HEK293 (cell line): ENCODE data around the gene CSTF1.

Experiments used
- CTCF ChIA-PET: fragments of 350-600 bp; formaldehyde crosslinking; extraction: SDS; loops from one replicate; lab custom pipeline; 2021; ENCODE audit warnings: antibody characterized with exemption; lab: Yijun Ruan, JAX
- POLR2A ChIA-PET: fragments of 300-600 bp; formaldehyde crosslinking; extraction: SDS; loops from one replicate; lab custom pipeline; 2020; ENCODE audit warnings: antibody characterized with exemption, inconsistent platforms; lab: Yijun Ruan, JAX
- H3K27ac ChIP-seq: fragments of 200-500 bp; sonication (Bioruptor generic); 2 replicates; pipeline ENCODE4 v1.5.1; 2014; ENCODE audit warnings: low read depth, low read length, control low read depth, inconsistent platforms; ENCODE audit errors: extremely low read depth
- H3K36me3 ChIP-seq, 2 experiments: fragments of 200-500 bp in 1 of 2; sonication (Bioruptor generic) in 1 of 2; 1 replicate in 1 of 2; 2 replicates in 1 of 2; pipeline ENCODE4 v1.5.1; 2014 to 2017; ENCODE audit warnings: inconsistent platforms in 2 of 2, low read length in 2 of 2; ENCODE audit not compliant: control insufficient read depth in 2 of 2, insufficient read depth in 1 of 2
- H3K4me1 ChIP-seq: fragments of 200-500 bp; sonication (Bioruptor generic); 2 replicates; pipeline ENCODE4 v1.5.1; 2014; ENCODE audit warnings: mild to moderate bottlenecking, low read length, inconsistent platforms; ENCODE audit not compliant: control insufficient read depth, insufficient read depth
- H3K4me3 ChIP-seq: 2 replicates; pipeline ENCODE4 v1.5.1; 2011; ENCODE audit warnings: low read depth, mild to moderate bottlenecking, control low read depth, low read length, moderate library complexity
- H3K9me3 ChIP-seq: fragments of 200-500 bp; sonication (Bioruptor generic); 2 replicates; pipeline ENCODE4 v1.5.1; 2014; ENCODE audit warnings: low read depth, low read length, inconsistent platforms; ENCODE audit not compliant: control insufficient read depth, insufficient read depth
- HOXA7 ChIP-seq: sonication (generic); formaldehyde crosslinking; IDR thresholded peaks from 2 replicates; pipeline ENCODE4 v1.8.1; 2022; ENCODE audit warnings: missing genetic modification reagents, borderline replicate concordance
- KLF10 ChIP-seq: fragments of 450-650 bp; IDR thresholded peaks from 2 replicates; pipeline ENCODE4 v1.5.1; 2018; ENCODE audit warnings: missing biosample characterization, mild to moderate bottlenecking, missing genetic modification characterization
- SETDB1 ChIP-seq: IDR thresholded peaks from one replicate; pipeline ENCODE4 v1.6.1; 2017; ENCODE audit warnings: mild to moderate bottlenecking, low read length, moderate library complexity, mixed read lengths; ENCODE audit not compliant: insufficient read length
- ZBTB17 ChIP-seq: fragments of 450-650 bp; formaldehyde crosslinking; IDR thresholded peaks from 2 replicates; pipeline ENCODE4 v1.5.1; 2016; ENCODE audit warnings: missing biosample characterization, missing genetic modification characterization
- ZNF114 ChIP-seq: fragments of 450-650 bp; formaldehyde crosslinking; IDR thresholded peaks from 2 replicates; pipeline ENCODE4 v1.5.0; 2017; ENCODE audit warnings: missing biosample characterization, missing genetic modification characterization
- ZNF19 ChIP-seq: fragments of 450-650 bp; formaldehyde crosslinking; IDR thresholded peaks from 2 replicates; pipeline ENCODE4; 2016; ENCODE audit warnings: missing biosample characterization, missing genetic modification characterization, low read depth
- ZNF2 ChIP-seq: fragments of 450-650 bp; formaldehyde crosslinking; IDR thresholded peaks from 2 replicates; pipeline ENCODE4 v1.5.1; 2016; ENCODE audit warnings: missing biosample characterization, missing genetic modification characterization
- ZNF433 ChIP-seq: fragments of 450-650 bp; formaldehyde crosslinking; IDR thresholded peaks from 2 replicates; pipeline ENCODE4 v1.5.1; 2016; ENCODE audit warnings: missing biosample characterization, missing genetic modification characterization, low read depth
- ZNF48 ChIP-seq: fragments of 450-650 bp; formaldehyde crosslinking; IDR thresholded peaks from 2 replicates; pipeline ENCODE4 v1.5.1; 2016; ENCODE audit warnings: missing biosample characterization, missing genetic modification characterization
- ZNF521 ChIP-seq: fragments of 450-650 bp; formaldehyde crosslinking; IDR thresholded peaks from 2 replicates; pipeline ENCODE4 v1.5.1; 2017; ENCODE audit warnings: missing biosample characterization, mild to moderate bottlenecking, missing genetic modification characterization
- ZNF530 ChIP-seq: fragments of 450-650 bp; formaldehyde crosslinking; IDR thresholded peaks from 2 replicates; pipeline ENCODE4 v1.5.1; 2016; ENCODE audit warnings: low read depth, missing biosample characterization, missing genetic modification characterization
- ZNF548 ChIP-seq: fragments of 450-650 bp; formaldehyde crosslinking; IDR thresholded peaks from 2 replicates; pipeline ENCODE4 v1.5.1; 2016; ENCODE audit warnings: missing biosample characterization, missing genetic modification characterization
- ZNF560 ChIP-seq: fragments of 450-650 bp; formaldehyde crosslinking; IDR thresholded peaks from 2 replicates; pipeline ENCODE4 v1.5.1; 2017; ENCODE audit warnings: missing biosample characterization, missing genetic modification characterization, borderline replicate concordance
- ZNF585B ChIP-seq: fragments of 450-650 bp; formaldehyde crosslinking; IDR thresholded peaks from 2 replicates; pipeline ENCODE4 v1.5.1; 2016; ENCODE audit warnings: missing biosample characterization, missing genetic modification characterization
- ZNF600 ChIP-seq: fragments of 450-650 bp; formaldehyde crosslinking; IDR thresholded peaks from 2 replicates; pipeline ENCODE4 v1.5.1; 2016; ENCODE audit warnings: missing biosample characterization, missing genetic modification characterization
- ZNF660 ChIP-seq: fragments of 450-650 bp; IDR thresholded peaks from 2 replicates; pipeline ENCODE4 v1.5.1; 2018; ENCODE audit warnings: missing biosample characterization, mild to moderate bottlenecking, missing genetic modification characterization
- TF ChIP-seq, protein P1 (sequence below): fragments of 450-650 bp; formaldehyde crosslinking; IDR thresholded peaks from 2 replicates; pipeline ENCODE4 v1.5.1; 2016; ENCODE audit warnings: missing biosample characterization, missing genetic modification characterization, low read depth
- TF ChIP-seq, protein P2 (sequence below): fragments of 450-650 bp; formaldehyde crosslinking; IDR thresholded peaks from 2 replicates; pipeline ENCODE4 v1.5.1; 2017; ENCODE audit warnings: missing biosample characterization, mild to moderate bottlenecking, missing genetic modification characterization, moderate library complexity
- TF ChIP-seq, protein P3 (sequence below): fragments of 450-650 bp; formaldehyde crosslinking; conservative IDR thresholded peaks from 2 replicates; pipeline ENCODE4 v1.5.1; 2016; ENCODE audit warnings: low read depth, missing biosample characterization, missing genetic modification characterization
- TF ChIP-seq, protein P4 (sequence below): fragments of 450-650 bp; formaldehyde crosslinking; optimal IDR thresholded peaks from 2 replicates; pipeline ENCODE3; 2016; ENCODE audit warnings: missing biosample characterization, mild to moderate bottlenecking, missing genetic modification characterization
- TF ChIP-seq, protein P5 (sequence below): fragments of 450-650 bp; formaldehyde crosslinking; IDR thresholded peaks from 2 replicates; pipeline ENCODE4 v1.5.1; 2016; ENCODE audit warnings: missing biosample characterization, missing genetic modification characterization
- TF ChIP-seq, protein P6 (sequence below): fragments of 450-650 bp; IDR thresholded peaks from 2 replicates; pipeline ENCODE4 v1.5.1; 2018; ENCODE audit warnings: missing biosample characterization, missing genetic modification characterization

Gene CSTF1

DNA sequence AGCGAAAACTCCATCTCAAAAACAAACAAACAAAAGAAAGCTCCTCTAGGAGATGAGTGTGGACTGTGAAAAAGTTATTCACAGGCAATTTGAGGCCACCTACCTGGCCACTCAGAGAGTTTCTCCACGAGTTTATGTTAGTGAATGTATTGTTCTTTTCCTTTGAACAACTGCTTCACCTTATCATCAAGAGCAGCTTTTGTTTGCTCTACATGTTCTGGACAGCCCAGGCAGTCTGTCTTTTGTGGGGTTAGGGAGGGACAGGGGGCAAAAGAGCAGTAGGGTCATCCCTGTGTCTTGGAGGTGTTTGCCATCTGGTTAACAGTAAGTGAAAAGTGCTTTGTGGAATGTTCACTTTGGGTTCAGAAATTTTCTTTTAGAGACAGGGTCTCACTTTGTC is 27.6 kb downstream of the CSTF1 start:
- Histone ChIP-seq H3K4me1 (no peaks in the 10 kb centered on the region), H3K4me3 (no peak overlapping the region), H3K27ac (no peak overlapping the region), H3K36me3 (peaks cover 0 to 19% of the 10 kb centered on the region in 2 experiments; a peak in 1 of 3 replicates), H3K9me3 (no peaks in the 10 kb centered on the region)
- TF ChIP-seq, protein P1, sequence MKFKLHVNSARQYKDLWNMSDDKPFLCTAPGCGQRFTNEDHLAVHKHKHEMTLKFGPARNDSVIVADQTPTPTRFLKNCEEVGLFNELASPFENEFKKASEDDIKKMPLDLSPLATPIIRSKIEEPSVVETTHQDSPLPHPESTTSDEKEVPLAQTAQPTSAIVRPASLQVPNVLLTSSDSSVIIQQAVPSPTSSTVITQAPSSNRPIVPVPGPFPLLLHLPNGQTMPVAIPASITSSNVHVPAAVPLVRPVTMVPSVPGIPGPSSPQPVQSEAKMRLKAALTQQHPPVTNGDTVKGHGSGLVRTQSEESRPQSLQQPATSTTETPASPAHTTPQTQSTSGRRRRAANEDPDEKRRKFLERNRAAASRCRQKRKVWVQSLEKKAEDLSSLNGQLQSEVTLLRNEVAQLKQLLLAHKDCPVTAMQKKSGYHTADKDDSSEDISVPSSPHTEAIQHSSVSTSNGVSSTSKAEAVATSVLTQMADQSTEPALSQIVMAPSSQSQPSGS (tag by site-specific recombination), result no peak
- TF ChIP-seq ZNF433 (tag by site-specific recombination), result no peak
- TF ChIP-seq ZNF19 (tag by site-specific recombination), result no peak
- no peak for TF ChIP-seq SETDB1
- no peak for TF ChIP-seq HOXA7 (CRISPR knock-in tag)
- no peak for TF ChIP-seq KLF10 (tag by site-specific recombination)
- TF ChIP-seq, protein P2, sequence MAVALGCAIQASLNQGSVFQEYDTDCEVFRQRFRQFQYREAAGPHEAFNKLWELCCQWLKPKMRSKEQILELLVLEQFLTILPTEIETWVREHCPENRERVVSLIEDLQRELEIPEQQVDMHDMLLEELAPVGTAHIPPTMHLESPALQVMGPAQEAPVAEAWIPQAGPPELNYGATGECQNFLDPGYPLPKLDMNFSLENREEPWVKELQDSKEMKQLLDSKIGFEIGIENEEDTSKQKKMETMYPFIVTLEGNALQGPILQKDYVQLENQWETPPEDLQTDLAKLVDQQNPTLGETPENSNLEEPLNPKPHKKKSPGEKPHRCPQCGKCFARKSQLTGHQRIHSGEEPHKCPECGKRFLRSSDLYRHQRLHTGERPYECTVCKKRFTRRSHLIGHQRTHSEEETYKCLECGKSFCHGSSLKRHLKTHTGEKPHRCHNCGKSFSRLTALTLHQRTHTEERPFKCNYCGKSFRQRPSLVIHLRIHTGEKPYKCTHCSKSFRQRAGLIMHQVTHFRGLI (tag by site-specific recombination), result no peak
- TF ChIP-seq ZNF521, result no peak
- TF ChIP-seq ZNF585B (tag by site-specific recombination), result no peak
- TF ChIP-seq ZNF560 (tag by site-specific recombination), result no peak
- POLR2A ChIA-PET, result no interaction called here
- CTCF ChIA-PET, result interaction anchor here (0.6 kb wide), 1 partner anchor 650 kb away, joined by 3 read pairs; no protein-coding TSS in a partner anchor

DNA sequence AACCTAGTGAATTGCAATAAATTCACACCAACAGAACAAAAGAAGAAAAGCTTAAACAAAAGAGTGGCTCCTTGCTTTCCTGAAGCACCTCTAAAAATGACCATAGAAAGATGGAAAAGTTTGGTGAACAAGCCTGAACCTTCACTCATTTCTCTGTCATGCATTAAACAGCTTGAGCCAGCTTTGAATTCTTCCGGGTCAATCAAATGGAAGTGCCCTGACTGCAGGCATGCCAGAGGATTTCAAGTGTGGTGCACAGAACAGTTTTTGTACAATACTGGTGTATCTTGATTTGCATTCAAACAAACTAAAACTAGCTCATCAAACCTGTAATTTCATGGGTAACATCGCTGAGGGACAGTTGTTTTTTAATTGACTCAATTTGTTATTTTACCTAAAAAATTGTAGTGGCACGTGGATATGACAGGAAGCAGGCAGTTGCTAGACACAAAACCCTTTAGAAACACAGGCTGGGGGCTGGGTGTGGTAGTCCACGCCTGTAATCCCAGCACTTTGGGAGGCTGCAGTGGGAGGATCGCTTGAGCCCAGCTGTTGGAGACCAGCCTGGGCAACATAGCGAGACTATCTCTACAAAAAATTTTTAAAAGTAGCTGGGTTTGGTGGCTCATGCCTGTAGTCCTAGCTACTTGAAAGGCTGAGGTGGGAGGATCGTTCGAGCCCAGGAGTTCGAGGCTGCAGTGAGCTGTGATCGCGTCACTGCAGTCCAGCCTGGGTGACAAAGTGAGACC is 28.7 kb downstream of the CSTF1 start:
- H3K9me3 ChIP-seq, result no peaks in the 10 kb centered on the region
- ChIA-PET CTCF (interaction anchor here (0.9 kb wide), 1 partner anchor 15 kb away, joined by 3 read pairs; no protein-coding TSS in a partner anchor), POLR2A (no interaction called here)
- H3K4me3 ChIP-seq, result no peak overlapping the region
- H3K27ac ChIP-seq, result no peak overlapping the region
- H3K36me3 ChIP-seq, result peaks cover 0 to 14% of the 10 kb centered on the region in 2 experiments; a peak in 1 of 3 replicates
- H3K4me1 ChIP-seq, result no peaks in the 10 kb centered on the region
- TF ChIP-seq ZNF600 (tag by site-specific recombination) (no peak), ZNF48 (tag by site-specific recombination) (no peak), ZNF530 (tag by site-specific recombination) (no peak), ZNF114 (tag by site-specific recombination) (no peak), ZNF548 (tag by site-specific recombination) (no peak), ZBTB17 (tag by site-specific recombination) (no peak), ZNF2 (tag by site-specific recombination) (no peak), ZNF660 (tag by site-specific recombination) (no peak)
- TF ChIP-seq, protein P3, sequence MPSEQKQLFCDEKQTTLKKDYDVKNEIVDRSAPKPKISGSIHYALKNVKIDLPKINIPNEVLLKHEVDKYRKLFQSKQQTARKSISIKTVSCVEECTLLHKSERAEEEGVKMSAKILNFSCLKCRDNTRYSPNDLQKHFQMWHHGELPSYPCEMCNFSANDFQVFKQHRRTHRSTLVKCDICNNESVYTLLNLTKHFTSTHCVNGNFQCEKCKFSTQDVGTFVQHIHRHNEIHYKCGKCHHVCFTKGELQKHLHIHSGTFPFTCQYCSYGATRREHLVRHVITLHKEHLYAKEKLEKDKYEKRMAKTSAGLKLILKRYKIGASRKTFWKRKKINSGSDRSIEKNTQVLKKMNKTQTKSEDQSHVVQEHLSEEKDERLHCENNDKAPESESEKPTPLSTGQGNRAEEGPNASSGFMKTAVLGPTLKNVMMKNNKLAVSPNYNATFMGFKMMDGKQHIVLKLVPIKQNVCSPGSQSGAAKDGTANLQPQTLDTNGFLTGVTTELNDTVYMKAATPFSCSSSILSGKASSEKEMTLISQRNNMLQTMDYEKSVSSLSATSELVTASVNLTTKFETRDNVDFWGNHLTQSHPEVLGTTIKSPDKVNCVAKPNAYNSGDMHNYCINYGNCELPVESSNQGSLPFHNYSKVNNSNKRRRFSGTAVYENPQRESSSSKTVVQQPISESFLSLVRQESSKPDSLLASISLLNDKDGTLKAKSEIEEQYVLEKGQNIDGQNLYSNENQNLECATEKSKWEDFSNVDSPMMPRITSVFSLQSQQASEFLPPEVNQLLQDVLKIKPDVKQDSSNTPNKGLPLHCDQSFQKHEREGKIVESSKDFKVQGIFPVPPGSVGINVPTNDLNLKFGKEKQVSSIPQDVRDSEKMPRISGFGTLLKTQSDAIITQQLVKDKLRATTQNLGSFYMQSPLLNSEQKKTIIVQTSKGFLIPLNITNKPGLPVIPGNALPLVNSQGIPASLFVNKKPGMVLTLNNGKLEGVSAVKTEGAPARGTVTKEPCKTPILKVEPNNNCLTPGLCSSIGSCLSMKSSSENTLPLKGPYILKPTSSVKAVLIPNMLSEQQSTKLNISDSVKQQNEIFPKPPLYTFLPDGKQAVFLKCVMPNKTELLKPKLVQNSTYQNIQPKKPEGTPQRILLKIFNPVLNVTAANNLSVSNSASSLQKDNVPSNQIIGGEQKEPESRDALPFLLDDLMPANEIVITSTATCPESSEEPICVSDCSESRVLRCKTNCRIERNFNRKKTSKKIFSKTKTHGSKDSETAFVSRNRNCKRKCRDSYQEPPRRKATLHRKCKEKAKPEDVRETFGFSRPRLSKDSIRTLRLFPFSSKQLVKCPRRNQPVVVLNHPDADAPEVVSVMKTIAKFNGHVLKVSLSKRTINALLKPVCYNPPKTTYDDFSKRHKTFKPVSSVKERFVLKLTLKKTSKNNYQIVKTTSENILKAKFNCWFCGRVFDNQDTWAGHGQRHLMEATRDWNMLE, result no peak
- TF ChIP-seq, protein P4, sequence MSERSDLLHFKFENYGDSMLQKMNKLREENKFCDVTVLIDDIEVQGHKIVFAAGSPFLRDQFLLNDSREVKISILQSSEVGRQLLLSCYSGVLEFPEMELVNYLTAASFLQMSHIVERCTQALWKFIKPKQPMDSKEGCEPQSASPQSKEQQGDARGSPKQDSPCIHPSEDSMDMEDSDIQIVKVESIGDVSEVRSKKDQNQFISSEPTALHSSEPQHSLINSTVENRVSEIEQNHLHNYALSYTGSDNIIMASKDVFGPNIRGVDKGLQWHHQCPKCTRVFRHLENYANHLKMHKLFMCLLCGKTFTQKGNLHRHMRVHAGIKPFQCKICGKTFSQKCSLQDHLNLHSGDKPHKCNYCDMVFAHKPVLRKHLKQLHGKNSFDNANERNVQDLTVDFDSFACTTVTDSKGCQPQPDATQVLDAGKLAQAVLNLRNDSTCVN (tag by site-specific recombination), result no peak
- TF ChIP-seq, protein P5, sequence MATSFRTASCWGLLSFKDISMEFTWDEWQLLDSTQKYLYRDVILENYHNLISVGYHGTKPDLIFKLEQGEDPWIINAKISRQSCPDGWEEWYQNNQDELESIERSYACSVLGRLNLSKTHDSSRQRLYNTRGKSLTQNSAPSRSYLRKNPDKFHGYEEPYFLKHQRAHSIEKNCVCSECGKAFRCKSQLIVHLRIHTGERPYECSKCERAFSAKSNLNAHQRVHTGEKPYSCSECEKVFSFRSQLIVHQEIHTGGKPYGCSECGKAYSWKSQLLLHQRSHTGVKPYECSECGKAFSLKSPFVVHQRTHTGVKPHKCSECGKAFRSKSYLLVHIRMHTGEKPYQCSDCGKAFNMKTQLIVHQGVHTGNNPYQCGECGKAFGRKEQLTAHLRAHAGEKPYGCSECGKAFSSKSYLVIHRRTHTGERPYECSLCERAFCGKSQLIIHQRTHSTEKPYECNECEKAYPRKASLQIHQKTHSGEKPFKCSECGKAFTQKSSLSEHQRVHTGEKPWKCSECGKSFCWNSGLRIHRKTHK (tag by site-specific recombination), result no peak
- TF ChIP-seq, protein P6, sequence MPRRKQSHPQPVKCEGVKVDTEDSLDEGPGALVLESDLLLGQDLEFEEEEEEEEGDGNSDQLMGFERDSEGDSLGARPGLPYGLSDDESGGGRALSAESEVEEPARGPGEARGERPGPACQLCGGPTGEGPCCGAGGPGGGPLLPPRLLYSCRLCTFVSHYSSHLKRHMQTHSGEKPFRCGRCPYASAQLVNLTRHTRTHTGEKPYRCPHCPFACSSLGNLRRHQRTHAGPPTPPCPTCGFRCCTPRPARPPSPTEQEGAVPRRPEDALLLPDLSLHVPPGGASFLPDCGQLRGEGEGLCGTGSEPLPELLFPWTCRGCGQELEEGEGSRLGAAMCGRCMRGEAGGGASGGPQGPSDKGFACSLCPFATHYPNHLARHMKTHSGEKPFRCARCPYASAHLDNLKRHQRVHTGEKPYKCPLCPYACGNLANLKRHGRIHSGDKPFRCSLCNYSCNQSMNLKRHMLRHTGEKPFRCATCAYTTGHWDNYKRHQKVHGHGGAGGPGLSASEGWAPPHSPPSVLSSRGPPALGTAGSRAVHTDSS (tag by site-specific recombination), result no peak
